GM23338 (cell line): Measurements from ENCODE around the gene LRMDA. TPM values are rescaled to one million over a fixed set of nuclear protein-coding genes. Genes with fewer than 3 reads are reported as not detected.

Source experiments
- ATAC-seq: fragments of 200-7000 bp; cut with Tn5 transposase; 3 replicates; pipeline ENCODE4 v1.9.1; 2020
- DNase-seq: peaks from one replicate; pipeline ENCODE4 v3.0.0-alpha.2; 2015; ENCODE audit warnings: low spot score
- H2AFZ ChIP-seq: fragments of 200-600 bp; sonication (generic); 2 replicates; pipeline ENCODE4 v1.8.0; 2016; ENCODE audit warnings: antibody characterized with exemption, mild to moderate bottlenecking, moderate library complexity
- H3F3A ChIP-seq: fragments of 200-600 bp; sonication (generic); replicated peaks from 2 replicates; pipeline ENCODE4 v1.8.0; 2017; ENCODE audit warnings: antibody characterized with exemption, mixed run types, low read depth
- H3K27ac ChIP-seq: fragments of 200-600 bp; sonication (generic); 2 replicates; pipeline ENCODE4 v1.6.1; 2016; ENCODE audit warnings: low read depth
- H3K27me3 ChIP-seq: fragments of 200-600 bp; sonication (generic); 2 replicates; pipeline ENCODE4 v1.8.0; 2016; ENCODE audit warnings: mild to moderate bottlenecking, mixed run types, moderate library complexity; ENCODE audit not compliant: insufficient read depth
- H3K36me3 ChIP-seq: fragments of 200-600 bp; sonication (generic); 2 replicates; pipeline ENCODE4 v1.8.0; 2016; ENCODE audit warnings: mild to moderate bottlenecking; ENCODE audit not compliant: insufficient read depth
- H3K4me1 ChIP-seq: fragments of 200-600 bp; sonication (generic); 2 replicates; pipeline ENCODE4 v1.8.0; 2016; ENCODE audit warnings: mild to moderate bottlenecking, moderate library complexity; ENCODE audit not compliant: insufficient read depth
- H3K4me2 ChIP-seq: fragments of 200-600 bp; sonication (generic); 2 replicates; pipeline ENCODE4 v1.7.1; 2017; ENCODE audit warnings: mixed run types
- H3K4me3 ChIP-seq: fragments of 200-600 bp; sonication (generic); 2 replicates; pipeline ENCODE4 v1.6.1; 2016; ENCODE audit warnings: mixed run types
- H3K79me2 ChIP-seq: fragments of 200-600 bp; sonication (generic); replicated peaks from 2 replicates; pipeline ENCODE4 v1.8.0; 2017; ENCODE audit warnings: mild to moderate bottlenecking; ENCODE audit not compliant: insufficient read depth
- H3K9me2 ChIP-seq: fragments of 200-600 bp; sonication (generic); 2 replicates; pipeline ENCODE4 v1.8.0; 2017; ENCODE audit not compliant: insufficient read depth
- H4K20me1 ChIP-seq: fragments of 200-600 bp; sonication (generic); replicated peaks from 2 replicates; pipeline ENCODE4 v1.8.0; 2017; ENCODE audit warnings: mild to moderate bottlenecking; ENCODE audit not compliant: insufficient read depth
- H3K27ac Mint-ChIP-seq: 2 replicates; pipeline ENCODE4 v1.8.0; 2020; ENCODE audit warnings: inconsistent platforms, mild to moderate bottlenecking, moderate library complexity, mixed read lengths
- H3K27me3 Mint-ChIP-seq: 3 replicates; pipeline ENCODE4 v1.8.0; 2022; ENCODE audit warnings: low read depth, mild to moderate bottlenecking, moderate library complexity, mixed read lengths, inconsistent platforms; ENCODE audit not compliant: insufficient read depth, poor library complexity
- H3K36me3 Mint-ChIP-seq: 3 replicates; pipeline ENCODE4 v1.8.0; 2021; ENCODE audit warnings: low read depth, mild to moderate bottlenecking, inconsistent platforms, moderate library complexity, mixed read lengths
- H3K4me1 Mint-ChIP-seq: 3 replicates; pipeline ENCODE4 v1.8.0; 2020; ENCODE audit warnings: mild to moderate bottlenecking, inconsistent platforms, mixed read lengths
- H3K4me3 Mint-ChIP-seq: 3 replicates; pipeline ENCODE4 v1.8.0; 2021; ENCODE audit warnings: moderate library complexity, mild to moderate bottlenecking, inconsistent platforms, mixed read lengths
- H3K9me3 Mint-ChIP-seq: 3 replicates; pipeline ENCODE4 v1.8.0; 2020; ENCODE audit warnings: moderate library complexity, mild to moderate bottlenecking, inconsistent platforms, mixed read lengths
- CREB1 ChIP-seq: fragments of 250-450 bp; sonication (Bioruptor Pico); IDR thresholded peaks from 2 replicates; pipeline ENCODE4 v1.5.0; 2020; ENCODE audit warnings: low read depth, mild to moderate bottlenecking, moderate library complexity
- CTCF ChIP-seq, 2 experiments: fragments of 200-600 bp in 1 of 2; sonication (generic) in 1 of 2; conservative IDR thresholded peaks; 2 replicates each; pipeline versions ENCODE4 v1.5.1 to v1.6.1; 2016 to 2017; ENCODE audit warnings: antibody characterized with exemption in 2 of 2, low read depth in 2 of 2, mild to moderate bottlenecking in 2 of 2, moderate library complexity in 1 of 2
- EZH2 ChIP-seq: fragments of 200-600 bp; sonication (generic); IDR thresholded peaks from one replicate; pipeline ENCODE4 v1.8.0; 2017; ENCODE audit warnings: antibody characterized with exemption, mild to moderate bottlenecking, low read depth; ENCODE audit not compliant: unreplicated experiment
- EZH2phosphoT487 ChIP-seq: fragments of 200-600 bp; sonication (generic); IDR thresholded peaks from one replicate; pipeline ENCODE4 v1.8.1; 2018; ENCODE audit warnings: antibody characterized with exemption; ENCODE audit not compliant: unreplicated experiment
- POLR2AphosphoS5 ChIP-seq: IDR thresholded peaks from 2 replicates; pipeline ENCODE4 v1.6.1; 2016; ENCODE audit warnings: antibody characterized with exemption, low read depth
- STAT1 ChIP-seq: IDR thresholded peaks from one replicate; pipeline ENCODE4 v1.6.1; 2016; ENCODE audit warnings: antibody characterized with exemption; ENCODE audit not compliant: unreplicated experiment
- ZNF114 ChIP-seq: fragments of 250-450 bp; sonication (Bioruptor Pico); IDR thresholded peaks from 2 replicates; pipeline ENCODE4 v1.5.0; 2020; ENCODE audit warnings: mild to moderate bottlenecking, moderate library complexity
- polyA plus RNA-seq: library from polyadenylated mRNA; unstranded; fragments of >200 nt; fragmentation: Nextera tagmentation; extraction: Ambion mirVana; gene quantifications from 2 replicates; pipeline ENCODE4 v1.2.1, GENCODE V29; 2016
- total RNA-seq: library from RNA; depleted of rRNA; stranded (reverse); fragments of >200 nt; shearing (Covaris generic); gene quantifications from 2 replicates; pipeline ENCODE4 v1.2.3, GENCODE V29; 2014
- TF ChIP-seq, protein P1 (sequence below): IDR thresholded peaks from one replicate; pipeline ENCODE4 v1.6.1; 2018; ENCODE audit warnings: antibody characterized with exemption; ENCODE audit not compliant: unreplicated experiment
- TF ChIP-seq, protein P2 (sequence below): fragments of 250-450 bp; sonication (Bioruptor Pico); IDR thresholded peaks from 2 replicates; pipeline ENCODE4 v1.5.0; 2020; ENCODE audit warnings: mild to moderate bottlenecking, moderate library complexity
- TF ChIP-seq, protein P3 (sequence below): IDR thresholded peaks from 2 replicates; pipeline ENCODE4 v1.6.1; 2016; ENCODE audit warnings: antibody characterized with exemption

The LRMDA gene
- total and polyA plus RNA-seq, 2 experiments from 2014 or later = 0.90 to 1.8 TPM

GRCh38 chr10:76106611-76107010 lies 675.2 kb downstream of the LRMDA start:
- no peaks in the 10 kb centered on the region for H4K20me1 ChIP-seq
- H3K9me2 ChIP-seq = peaks cover 5% of the 10 kb centered on the region; the same call in 1 of the 2 replicates
- H3K4me2 ChIP-seq = no peak overlapping the region
- no peak overlapping the region for H3K4me3 Mint-ChIP-seq
- TF ChIP-seq CTCF (conservative IDR thresholded peaks at IDR 0.05; ENCODE audit: low read depth in 2 of 2) (no peak), CREB1 (CRISPR knock-in tag) (no peak), EZH2phosphoT487 (no peak), POLR2AphosphoS5 (no peak), STAT1 (no peak), EZH2 (no peak), ZNF114 (CRISPR knock-in tag) (no peak)
- TF ChIP-seq, protein P1, sequence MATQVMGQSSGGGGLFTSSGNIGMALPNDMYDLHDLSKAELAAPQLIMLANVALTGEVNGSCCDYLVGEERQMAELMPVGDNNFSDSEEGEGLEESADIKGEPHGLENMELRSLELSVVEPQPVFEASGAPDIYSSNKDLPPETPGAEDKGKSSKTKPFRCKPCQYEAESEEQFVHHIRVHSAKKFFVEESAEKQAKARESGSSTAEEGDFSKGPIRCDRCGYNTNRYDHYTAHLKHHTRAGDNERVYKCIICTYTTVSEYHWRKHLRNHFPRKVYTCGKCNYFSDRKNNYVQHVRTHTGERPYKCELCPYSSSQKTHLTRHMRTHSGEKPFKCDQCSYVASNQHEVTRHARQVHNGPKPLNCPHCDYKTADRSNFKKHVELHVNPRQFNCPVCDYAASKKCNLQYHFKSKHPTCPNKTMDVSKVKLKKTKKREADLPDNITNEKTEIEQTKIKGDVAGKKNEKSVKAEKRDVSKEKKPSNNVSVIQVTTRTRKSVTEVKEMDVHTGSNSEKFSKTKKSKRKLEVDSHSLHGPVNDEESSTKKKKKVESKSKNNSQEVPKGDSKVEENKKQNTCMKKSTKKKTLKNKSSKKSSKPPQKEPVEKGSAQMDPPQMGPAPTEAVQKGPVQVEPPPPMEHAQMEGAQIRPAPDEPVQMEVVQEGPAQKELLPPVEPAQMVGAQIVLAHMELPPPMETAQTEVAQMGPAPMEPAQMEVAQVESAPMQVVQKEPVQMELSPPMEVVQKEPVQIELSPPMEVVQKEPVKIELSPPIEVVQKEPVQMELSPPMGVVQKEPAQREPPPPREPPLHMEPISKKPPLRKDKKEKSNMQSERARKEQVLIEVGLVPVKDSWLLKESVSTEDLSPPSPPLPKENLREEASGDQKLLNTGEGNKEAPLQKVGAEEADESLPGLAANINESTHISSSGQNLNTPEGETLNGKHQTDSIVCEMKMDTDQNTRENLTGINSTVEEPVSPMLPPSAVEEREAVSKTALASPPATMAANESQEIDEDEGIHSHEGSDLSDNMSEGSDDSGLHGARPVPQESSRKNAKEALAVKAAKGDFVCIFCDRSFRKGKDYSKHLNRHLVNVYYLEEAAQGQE = no peak
- TF ChIP-seq, protein P2, sequence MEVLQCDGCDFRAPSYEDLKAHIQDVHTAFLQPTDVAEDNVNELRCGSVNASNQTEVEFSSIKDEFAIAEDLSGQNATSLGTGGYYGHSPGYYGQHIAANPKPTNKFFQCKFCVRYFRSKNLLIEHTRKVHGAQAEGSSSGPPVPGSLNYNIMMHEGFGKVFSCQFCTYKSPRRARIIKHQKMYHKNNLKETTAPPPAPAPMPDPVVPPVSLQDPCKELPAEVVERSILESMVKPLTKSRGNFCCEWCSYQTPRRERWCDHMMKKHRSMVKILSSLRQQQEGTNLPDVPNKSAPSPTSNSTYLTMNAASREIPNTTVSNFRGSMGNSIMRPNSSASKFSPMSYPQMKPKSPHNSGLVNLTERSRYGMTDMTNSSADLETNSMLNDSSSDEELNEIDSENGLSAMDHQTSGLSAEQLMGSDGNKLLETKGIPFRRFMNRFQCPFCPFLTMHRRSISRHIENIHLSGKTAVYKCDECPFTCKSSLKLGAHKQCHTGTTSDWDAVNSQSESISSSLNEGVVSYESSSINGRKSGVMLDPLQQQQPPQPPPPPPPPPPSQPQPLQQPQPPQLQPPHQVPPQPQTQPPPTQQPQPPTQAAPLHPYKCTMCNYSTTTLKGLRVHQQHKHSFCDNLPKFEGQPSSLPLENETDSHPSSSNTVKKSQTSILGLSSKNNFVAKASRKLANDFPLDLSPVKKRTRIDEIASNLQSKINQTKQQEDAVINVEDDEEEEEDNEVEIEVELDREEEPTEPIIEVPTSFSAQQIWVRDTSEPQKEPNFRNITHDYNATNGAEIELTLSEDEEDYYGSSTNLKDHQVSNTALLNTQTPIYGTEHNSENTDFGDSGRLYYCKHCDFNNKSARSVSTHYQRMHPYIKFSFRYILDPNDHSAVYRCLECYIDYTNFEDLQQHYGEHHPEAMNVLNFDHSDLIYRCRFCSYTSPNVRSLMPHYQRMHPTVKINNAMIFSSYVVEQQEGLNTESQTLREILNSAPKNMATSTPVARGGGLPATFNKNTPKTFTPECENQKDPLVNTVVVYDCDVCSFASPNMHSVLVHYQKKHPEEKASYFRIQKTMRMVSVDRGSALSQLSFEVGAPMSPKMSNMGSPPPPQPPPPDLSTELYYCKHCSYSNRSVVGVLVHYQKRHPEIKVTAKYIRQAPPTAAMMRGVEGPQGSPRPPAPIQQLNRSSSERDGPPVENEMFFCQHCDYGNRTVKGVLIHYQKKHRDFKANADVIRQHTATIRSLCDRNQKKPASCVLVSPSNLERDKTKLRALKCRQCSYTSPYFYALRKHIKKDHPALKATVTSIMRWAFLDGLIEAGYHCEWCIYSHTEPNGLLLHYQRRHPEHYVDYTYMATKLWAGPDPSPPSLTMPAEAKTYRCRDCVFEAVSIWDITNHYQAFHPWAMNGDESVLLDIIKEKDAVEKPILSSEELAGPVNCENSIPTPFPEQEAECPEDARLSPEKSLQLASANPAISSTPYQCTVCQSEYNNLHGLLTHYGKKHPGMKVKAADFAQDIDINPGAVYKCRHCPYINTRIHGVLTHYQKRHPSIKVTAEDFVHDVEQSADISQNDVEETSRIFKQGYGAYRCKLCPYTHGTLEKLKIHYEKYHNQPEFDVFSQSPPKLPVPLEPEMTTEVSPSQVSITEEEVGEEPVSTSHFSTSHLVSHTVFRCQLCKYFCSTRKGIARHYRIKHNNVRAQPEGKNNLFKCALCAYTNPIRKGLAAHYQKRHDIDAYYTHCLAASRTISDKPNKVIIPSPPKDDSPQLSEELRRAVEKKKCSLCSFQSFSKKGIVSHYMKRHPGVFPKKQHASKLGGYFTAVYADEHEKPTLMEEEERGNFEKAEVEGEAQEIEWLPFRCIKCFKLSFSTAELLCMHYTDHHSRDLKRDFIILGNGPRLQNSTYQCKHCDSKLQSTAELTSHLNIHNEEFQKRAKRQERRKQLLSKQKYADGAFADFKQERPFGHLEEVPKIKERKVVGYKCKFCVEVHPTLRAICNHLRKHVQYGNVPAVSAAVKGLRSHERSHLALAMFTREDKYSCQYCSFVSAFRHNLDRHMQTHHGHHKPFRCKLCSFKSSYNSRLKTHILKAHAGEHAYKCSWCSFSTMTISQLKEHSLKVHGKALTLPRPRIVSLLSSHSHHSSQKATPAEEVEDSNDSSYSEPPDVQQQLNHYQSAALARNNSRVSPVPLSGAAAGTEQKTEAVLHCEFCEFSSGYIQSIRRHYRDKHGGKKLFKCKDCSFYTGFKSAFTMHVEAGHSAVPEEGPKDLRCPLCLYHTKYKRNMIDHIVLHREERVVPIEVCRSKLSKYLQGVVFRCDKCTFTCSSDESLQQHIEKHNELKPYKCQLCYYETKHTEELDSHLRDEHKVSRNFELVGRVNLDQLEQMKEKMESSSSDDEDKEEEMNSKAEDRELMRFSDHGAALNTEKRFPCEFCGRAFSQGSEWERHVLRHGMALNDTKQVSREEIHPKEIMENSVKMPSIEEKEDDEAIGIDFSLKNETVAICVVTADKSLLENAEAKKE (CRISPR knock-in tag) = no peak
- TF ChIP-seq, protein P3, sequence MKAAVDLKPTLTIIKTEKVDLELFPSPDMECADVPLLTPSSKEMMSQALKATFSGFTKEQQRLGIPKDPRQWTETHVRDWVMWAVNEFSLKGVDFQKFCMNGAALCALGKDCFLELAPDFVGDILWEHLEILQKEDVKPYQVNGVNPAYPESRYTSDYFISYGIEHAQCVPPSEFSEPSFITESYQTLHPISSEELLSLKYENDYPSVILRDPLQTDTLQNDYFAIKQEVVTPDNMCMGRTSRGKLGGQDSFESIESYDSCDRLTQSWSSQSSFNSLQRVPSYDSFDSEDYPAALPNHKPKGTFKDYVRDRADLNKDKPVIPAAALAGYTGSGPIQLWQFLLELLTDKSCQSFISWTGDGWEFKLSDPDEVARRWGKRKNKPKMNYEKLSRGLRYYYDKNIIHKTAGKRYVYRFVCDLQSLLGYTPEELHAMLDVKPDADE = no peak
- peaks cover 22% of the 10 kb centered on the region; the same call in 2 of the 3 replicates for H3K36me3 Mint-ChIP-seq
- peaks cover 22% of the 10 kb centered on the region; the same call in 2 of the 3 replicates for H3K9me3 Mint-ChIP-seq
- no peaks in the 10 kb centered on the region for H3K79me2 ChIP-seq
- peak overlapping the region; percentile 28; the same call in 1 of the 2 replicates for H2AFZ ChIP-seq
- no peaks in the 10 kb centered on the region for H3K36me3 ChIP-seq
- no peak for DNase-seq
- no peak overlapping the region for H3K27ac ChIP-seq
- H3K27me3 ChIP-seq = 0 out of 2 replicates have a peak, but pooled peaks cover 6% of the 10 kb centered on the region
- no peak overlapping the region for H3K4me3 ChIP-seq
- no peak overlapping the region for H3K27ac Mint-ChIP-seq
- peaks cover 12% of the 10 kb centered on the region; the same call in 1 of the 2 replicates for H3K4me1 ChIP-seq
- peaks cover 22% of the 10 kb centered on the region for H3K4me1 Mint-ChIP-seq
- no peaks in the 10 kb centered on the region for H3F3A ChIP-seq
- peaks cover 6% of the 10 kb centered on the region for H3K27me3 Mint-ChIP-seq
- no peak for ATAC-seq
